ENCODE data around the gene NIP7.

The NIP7 gene

DNA sequence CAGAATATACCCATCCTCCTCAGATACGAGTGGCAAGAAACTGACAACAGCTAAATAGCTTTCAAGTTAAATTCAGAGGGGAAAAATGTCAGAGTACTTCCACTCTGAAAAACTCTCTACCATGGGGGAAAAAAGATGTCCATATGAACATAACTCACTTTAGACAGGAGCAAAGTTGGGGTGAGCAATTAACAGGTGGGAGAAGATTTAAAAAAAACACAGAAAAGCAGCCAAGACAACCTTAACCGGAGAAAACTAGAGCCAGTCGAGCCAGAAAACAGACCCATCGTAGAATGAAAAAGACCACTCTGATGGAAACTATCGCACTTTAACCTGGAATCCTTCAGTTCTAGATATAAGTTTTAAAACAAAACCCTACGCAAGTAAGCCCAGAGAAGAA is 45.4 kb downstream of the NIP7 start:
- in situ Hi-C loops (cut with MboI; ENCODE audit: low sequenced_read_pairs) = no loop called here

DNA sequence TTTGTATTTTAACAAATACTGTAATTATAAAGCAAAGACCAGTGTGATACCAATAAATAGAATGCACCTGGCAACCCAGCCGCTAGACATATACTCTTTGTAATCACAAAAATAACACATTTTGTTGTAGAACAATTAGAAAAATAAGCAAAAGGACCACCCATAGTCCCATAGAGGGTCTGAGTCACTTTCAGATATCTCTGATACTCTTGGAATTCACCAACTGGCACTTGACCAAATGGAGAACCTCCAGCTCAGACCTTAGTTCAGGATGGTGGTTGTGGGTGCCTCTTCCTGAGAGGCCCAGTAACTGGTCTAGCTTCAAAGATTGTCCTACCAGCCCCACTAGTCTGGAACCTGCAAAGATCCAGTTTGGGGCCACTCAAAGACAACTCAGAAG is 47.0 kb downstream of the NIP7 start:
- in situ Hi-C loops (cut with MboI; ENCODE audit: low sequenced_read_pairs) = no loop called here
